Mesodermal cell (in vitro differentiated cells): ENCODE results near the gene LAMA4.

Experiments used
- H3K27ac ChIP-seq: 2 replicates; pipeline ENCODE4 v1.7.0; 2013; ENCODE audit warnings: mild to moderate bottlenecking, low read depth, low read length, moderate library complexity; ENCODE audit not compliant: severe bottlenecking
- H3K36me3 ChIP-seq: 2 replicates; pipeline ENCODE4 v1.7.1; 2013; ENCODE audit warnings: mild to moderate bottlenecking, low read length, moderate library complexity; ENCODE audit not compliant: control insufficient read depth, insufficient read depth
- H3K4me1 ChIP-seq: one replicate; pipeline ENCODE4 v1.7.1; 2013; ENCODE audit warnings: mild to moderate bottlenecking, low read length; ENCODE audit not compliant: insufficient read depth, control insufficient read depth, poor library complexity, severe bottlenecking
- H3K4me3 ChIP-seq: 2 replicates; pipeline ENCODE4 v1.7.0; 2013; ENCODE audit warnings: low read length, control low read depth, mild to moderate bottlenecking; ENCODE audit not compliant: insufficient read depth, poor library complexity, severe bottlenecking; ENCODE audit errors: extremely low read depth
- H3K9me3 ChIP-seq: 2 replicates; pipeline ENCODE4 v1.7.1; 2013; ENCODE audit warnings: mild to moderate bottlenecking, low read length, moderate library complexity; ENCODE audit not compliant: control insufficient read depth
- WGBS, 2 experiments: methylation state at CpG; one replicate each; pipeline ENCODE4 v1.1.5; 2013; ENCODE audit warnings: missing lambda C conversion rate in 2 of 2; ENCODE audit not compliant: insufficient coverage in 2 of 2; 5-methylcytosine and 5-hydroxymethylcytosine counted together

The LAMA4 gene

DNA sequence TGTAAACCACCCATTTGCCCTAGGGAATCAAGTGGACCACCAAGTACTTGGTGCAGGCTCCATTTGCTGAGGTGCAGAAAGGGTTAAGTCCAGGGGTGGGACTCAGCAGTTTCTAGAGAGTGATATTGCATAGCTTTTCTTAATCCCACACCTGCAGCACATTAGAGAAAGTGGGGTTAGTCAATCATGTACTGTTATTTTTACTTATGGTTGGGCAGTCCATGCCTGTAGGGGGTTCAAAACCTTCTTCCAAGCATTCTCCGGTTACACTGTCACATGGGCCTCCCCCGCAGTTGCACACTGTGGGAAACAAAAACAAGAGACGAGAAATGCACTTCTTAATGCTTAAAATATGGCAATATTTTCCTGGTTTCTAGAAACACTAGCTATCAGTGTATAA lies 65.5 kb downstream of the LAMA4 start:
- no peak overlapping the region for H3K4me3 ChIP-seq
- H3K27ac ChIP-seq = no peak overlapping the region
- no peaks in the 10 kb centered on the region for H3K9me3 ChIP-seq
- no peaks in the 10 kb centered on the region for H3K36me3 ChIP-seq
- 84% methylated on average over 3 of the region's 3 CpGs; no CpG with 5 or more reads in 1 of the 2 experiments for WGBS, 2 experiments
- H3K4me1 ChIP-seq = no peaks in the 10 kb centered on the region

DNA sequence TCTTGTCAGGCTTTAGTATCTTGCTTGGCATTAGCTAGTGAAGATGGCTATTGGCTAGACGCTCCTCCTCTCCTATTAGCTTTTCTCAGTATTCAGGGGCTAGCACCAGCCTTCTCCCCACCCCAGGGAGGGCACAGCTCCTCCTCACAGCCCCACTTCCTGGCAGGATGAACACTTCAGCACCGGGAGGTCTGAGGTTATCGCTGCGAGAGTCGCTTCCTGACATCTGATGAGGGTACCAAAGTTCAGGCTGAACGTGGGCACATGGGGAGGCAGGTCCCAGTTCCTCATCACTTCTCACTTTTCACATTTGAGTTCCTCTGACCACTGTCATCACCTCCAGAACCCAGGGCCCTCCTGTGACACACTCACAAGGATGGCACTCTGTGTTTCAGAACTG lies 66.6 kb downstream of the LAMA4 start:
- no peaks in the 10 kb centered on the region for H3K36me3 ChIP-seq
- no peaks in the 10 kb centered on the region for H3K9me3 ChIP-seq
- no peak overlapping the region for H3K4me3 ChIP-seq
- no peaks in the 10 kb centered on the region for H3K4me1 ChIP-seq
- WGBS, 2 experiments = 85% methylated on average over 6 of the region's 6 CpGs
- H3K27ac ChIP-seq = no peak overlapping the region

GRCh38 chr6:112184951-112185350 lies 69.4 kb downstream of the LAMA4 start:
- Histone ChIP-seq H3K27ac (no peak overlapping the region), H3K4me3 (no peak overlapping the region), H3K36me3 (no peaks in the 10 kb centered on the region), H3K4me1 (no peaks in the 10 kb centered on the region), H3K9me3 (no peaks in the 10 kb centered on the region)
- 87 to 94% methylated on average over 4 to 6 of the region's 9 CpGs for WGBS, 2 experiments

DNA sequence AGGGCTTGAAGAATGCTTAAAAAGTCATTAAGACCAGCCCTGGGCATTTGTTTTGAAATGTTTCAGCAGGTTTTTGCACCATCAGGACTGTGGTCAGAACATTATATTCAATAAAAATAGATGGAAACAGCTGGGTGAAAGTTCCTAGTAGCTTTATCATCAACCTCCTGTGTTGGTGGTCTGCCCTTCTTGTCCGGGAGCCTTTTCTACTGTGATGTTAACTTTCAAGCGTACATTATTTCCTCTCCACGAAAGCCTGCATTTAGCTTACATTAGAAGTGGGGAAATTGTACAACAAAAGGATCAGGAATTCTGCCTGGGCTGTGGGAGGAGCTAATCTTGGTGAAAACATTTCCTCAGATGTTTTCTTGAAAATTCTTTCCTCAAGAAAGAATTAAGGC lies 71.1 kb downstream of the LAMA4 start:
- no peak overlapping the region for H3K4me3 ChIP-seq
- H3K4me1 ChIP-seq = no peaks in the 10 kb centered on the region
- no peaks in the 10 kb centered on the region for H3K9me3 ChIP-seq
- no peak overlapping the region for H3K27ac ChIP-seq
- no peaks in the 10 kb centered on the region for H3K36me3 ChIP-seq
- WGBS, 2 experiments = 100% methylated on average over 1 of the region's 3 CpGs; no CpG with 5 or more reads in 1 of the 2 experiments

DNA sequence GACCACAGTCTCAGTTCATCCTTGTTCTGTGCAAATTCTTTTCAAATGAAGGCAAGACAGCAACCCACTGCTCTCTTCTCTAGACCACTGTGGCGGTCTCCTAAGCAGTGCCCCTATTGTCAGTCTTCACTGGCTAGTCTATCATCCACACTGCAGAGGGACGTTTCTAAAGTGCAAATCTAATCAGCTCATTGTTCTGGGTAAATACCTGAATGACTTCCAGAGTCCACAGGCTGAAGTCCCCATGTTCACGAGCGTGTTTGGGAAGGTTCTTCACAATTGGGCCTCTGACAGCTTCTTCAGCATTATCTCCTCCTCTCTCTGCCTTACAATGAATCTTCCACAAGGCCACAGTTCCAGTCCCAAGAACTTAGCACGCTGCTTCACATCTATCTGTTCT lies 73.2 kb downstream of the LAMA4 start:
- Histone ChIP-seq H3K9me3 (no peaks in the 10 kb centered on the region), H3K4me3 (no peak overlapping the region), H3K36me3 (no peaks in the 10 kb centered on the region), H3K4me1 (no peaks in the 10 kb centered on the region), H3K27ac (no peak overlapping the region)
- 87 to 90% methylated on average over 5 of the region's 5 CpGs for WGBS, 2 experiments

DNA sequence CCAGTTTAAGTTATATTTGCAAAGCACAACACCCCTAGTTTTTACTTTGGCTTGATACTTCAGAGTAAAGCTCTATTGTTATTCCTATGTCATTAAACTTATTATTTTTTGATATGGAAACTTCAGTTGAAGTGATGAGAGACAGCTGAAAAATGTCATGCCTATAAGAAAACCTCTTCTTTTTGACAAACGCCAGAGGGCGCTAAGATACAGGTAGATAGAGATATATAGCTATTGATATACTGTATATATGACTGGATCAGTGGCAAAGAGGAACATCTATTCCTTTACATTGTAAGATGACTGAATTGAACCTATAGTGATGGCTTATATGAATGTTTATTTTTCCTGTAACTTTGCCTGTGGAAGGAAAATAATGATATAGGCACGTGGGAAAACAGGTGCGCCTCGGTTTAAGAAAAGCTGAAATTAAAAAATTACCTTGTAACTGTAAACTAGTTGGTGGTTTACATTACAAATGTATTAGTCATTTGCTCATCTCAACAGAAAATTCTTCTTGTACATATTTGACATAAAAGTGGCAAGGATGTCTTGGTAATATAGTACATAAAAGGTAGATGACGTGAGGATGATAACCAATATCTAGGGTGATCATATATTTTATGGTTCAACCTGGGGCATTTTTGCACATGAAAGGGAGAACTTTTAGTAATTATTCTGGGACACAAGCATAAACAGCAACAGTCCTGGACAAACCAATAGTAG lies 74.1 kb downstream of the LAMA4 start:
- 68% methylated on average over 2 of the region's 6 CpGs; no CpG with 5 or more reads in 1 of the 2 experiments for WGBS, 2 experiments
- Histone ChIP-seq H3K4me3 (no peak overlapping the region), H3K36me3 (no peaks in the 10 kb centered on the region), H3K9me3 (no peaks in the 10 kb centered on the region), H3K27ac (no peak overlapping the region), H3K4me1 (no peaks in the 10 kb centered on the region)

DNA sequence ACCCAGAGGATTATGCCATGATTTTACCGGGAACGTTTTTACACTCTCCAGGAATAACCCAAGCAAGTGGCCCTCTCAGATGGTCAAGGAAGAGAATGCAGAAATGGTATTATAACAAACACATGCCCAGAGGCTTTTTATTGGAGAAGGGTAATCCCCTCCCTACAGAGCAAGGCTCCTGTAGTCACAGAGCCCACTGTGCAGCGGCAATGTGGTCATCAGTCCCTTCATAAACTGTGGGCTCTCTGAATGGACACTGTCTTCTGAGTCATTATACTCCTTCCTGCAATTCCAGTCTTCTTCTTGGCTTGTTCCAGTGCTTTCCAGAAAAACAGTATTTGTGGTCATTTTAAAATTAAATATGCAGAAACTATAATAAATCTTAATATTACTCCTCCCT lies 74.7 kb downstream of the LAMA4 start:
- H3K9me3 ChIP-seq = no peaks in the 10 kb centered on the region
- no peak overlapping the region for H3K27ac ChIP-seq
- H3K4me3 ChIP-seq = no peak overlapping the region
- 88 to 100% methylated on average over 1 of the region's 3 CpGs for WGBS, 2 experiments
- no peaks in the 10 kb centered on the region for H3K4me1 ChIP-seq
- H3K36me3 ChIP-seq = no peaks in the 10 kb centered on the region

DNA sequence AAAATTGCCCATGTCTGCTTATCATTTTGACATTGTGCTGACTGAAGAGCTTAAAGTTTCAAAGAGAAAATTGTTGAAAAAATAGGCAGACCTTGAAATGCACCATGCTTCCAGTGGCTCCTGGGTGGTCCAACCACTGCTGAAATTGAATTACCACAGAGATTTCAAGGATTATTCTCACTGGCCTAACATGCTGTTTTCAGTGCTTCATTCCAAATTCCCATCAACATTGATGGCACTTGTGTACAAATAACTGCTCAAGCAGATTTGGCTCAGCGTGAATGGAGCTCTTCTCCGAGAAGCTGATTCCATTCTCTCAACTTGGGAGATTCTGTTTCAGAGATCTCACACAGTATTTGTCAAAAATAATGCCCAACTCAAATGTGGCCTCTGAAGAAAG lies 75.5 kb downstream of the LAMA4 start:
- Histone ChIP-seq H3K4me3 (no peak overlapping the region), H3K4me1 (no peaks in the 10 kb centered on the region), H3K9me3 (no peaks in the 10 kb centered on the region), H3K36me3 (no peaks in the 10 kb centered on the region), H3K27ac (no peak overlapping the region)
- WGBS, 2 experiments = 100% methylated on average over 1 to 2 of the region's 2 CpGs

GRCh38 chr6:112177092-112177491 lies 77.3 kb downstream of the LAMA4 start:
- H3K27ac ChIP-seq = no peak overlapping the region
- no CpG with 5 or more reads among the region's 1 CpG for WGBS, 2 experiments
- H3K36me3 ChIP-seq = no peaks in the 10 kb centered on the region
- no peaks in the 10 kb centered on the region for H3K9me3 ChIP-seq
- no peak overlapping the region for H3K4me3 ChIP-seq
- H3K4me1 ChIP-seq = no peaks in the 10 kb centered on the region

DNA sequence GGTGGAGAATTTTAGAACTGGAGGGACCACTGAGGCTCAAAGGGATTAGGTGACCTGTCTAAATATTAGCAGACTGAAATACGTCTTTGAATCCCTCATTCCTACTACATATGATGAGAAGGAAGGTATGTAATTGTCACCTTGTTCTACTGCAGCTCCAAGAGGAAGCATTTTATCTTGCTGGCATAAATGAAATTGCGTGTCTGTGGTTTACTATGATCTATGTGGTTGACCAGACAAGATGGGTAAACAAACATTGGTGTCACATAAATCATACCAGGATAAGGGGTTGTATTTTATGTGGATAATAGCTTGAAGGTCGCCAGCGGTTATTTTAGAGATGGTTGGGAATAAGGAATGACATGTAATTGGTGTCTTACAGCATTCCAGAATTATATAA lies 78.2 kb downstream of the LAMA4 start:
- Histone ChIP-seq H3K4me1 (no peaks in the 10 kb centered on the region), H3K27ac (no peak overlapping the region), H3K4me3 (no peak overlapping the region), H3K9me3 (no peaks in the 10 kb centered on the region), H3K36me3 (no peaks in the 10 kb centered on the region)
- 100% methylated on average over 1 of the region's 4 CpGs for WGBS, 2 experiments

DNA sequence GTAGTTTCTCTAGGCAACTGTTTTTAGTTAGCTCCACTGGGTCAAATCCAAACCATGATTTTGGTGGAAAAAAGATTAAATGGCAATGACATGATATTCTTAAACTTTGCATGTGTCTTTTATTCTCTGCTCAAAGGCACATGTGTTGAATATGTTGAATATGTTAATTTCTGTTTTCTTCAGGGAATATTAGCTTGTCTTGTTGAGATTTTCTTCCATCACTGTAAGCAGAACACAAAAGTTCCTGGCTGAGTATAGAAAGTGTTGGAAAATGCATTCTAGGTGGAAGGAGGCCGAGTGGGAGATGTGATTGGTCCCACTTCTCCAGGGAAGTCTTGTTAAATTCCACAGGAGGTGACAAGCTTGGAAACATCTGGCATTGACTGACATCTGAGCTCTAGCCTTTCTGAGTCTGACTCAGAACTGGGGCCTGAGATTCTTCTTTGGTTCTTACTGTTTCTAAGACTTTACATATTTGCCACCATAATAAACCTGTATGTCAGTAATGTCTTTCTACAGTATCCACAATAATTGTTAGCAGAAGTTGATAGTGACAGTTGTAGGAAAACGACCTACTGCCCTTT lies 81.1 kb downstream of the LAMA4 start:
- Histone ChIP-seq H3K36me3 (no peaks in the 10 kb centered on the region), H3K27ac (no peak overlapping the region), H3K9me3 (no peaks in the 10 kb centered on the region), H3K4me3 (no peak overlapping the region), H3K4me1 (no peaks in the 10 kb centered on the region)
- 85% methylated on average over 1 of the region's 2 CpGs; no CpG with 5 or more reads in 1 of the 2 experiments for WGBS, 2 experiments
